CD14-positive monocyte (primary cell): Measurements from ENCODE around the gene RNF151. TPM values are rescaled to one million over a fixed set of nuclear protein-coding genes. Genes with fewer than 3 reads are reported as not detected.
A peak's percentile ranks its signal among the peaks of the same experiment; 100 is the strongest.

Experiments used
- DNase-seq, 3 donors: peaks; one replicate each; pipeline ENCODE4 v3.0.0-alpha.2; 2011 to 2022
- H2AFZ ChIP-seq: 2 replicates; pipeline ENCODE4 v1.6.0; 2012; ENCODE audit warnings: mild to moderate bottlenecking, low read depth, low read length, inconsistent platforms; ENCODE audit not compliant: insufficient read depth, poor library complexity, severe bottlenecking
- H3K27ac ChIP-seq, 2 donors: 1 replicate in 1 of 2; 2 replicates in 1 of 2; pipeline ENCODE4 v1.5.1; 2012 to 2013; ENCODE audit warnings: low read length in 2 of 2, control low read depth in 1 of 2, inconsistent platforms in 1 of 2, low read depth in 1 of 2, mild to moderate bottlenecking in 1 of 2
- H3K27me3 ChIP-seq, 2 donors: one replicate each; pipeline versions ENCODE4 v1.6.0 to v1.6.1; 2011 to 2013; ENCODE audit warnings: low read length in 2 of 2; ENCODE audit not compliant: control insufficient read depth in 2 of 2, insufficient read depth in 2 of 2
- H3K36me3 ChIP-seq, 2 donors: replicated peaks in 1 of 2; 1 replicate in 1 of 2; 2 replicates in 1 of 2; pipeline versions ENCODE4 v1.5.1 to v1.6.1; 2012 to 2013; ENCODE audit warnings: low read length in 2 of 2, control low read depth in 1 of 2, inconsistent platforms in 1 of 2, mild to moderate bottlenecking in 1 of 2; ENCODE audit not compliant: insufficient read depth in 2 of 2, control insufficient read depth in 1 of 2
- H3K4me1 ChIP-seq, 2 donors: 1 replicate in 1 of 2; 2 replicates in 1 of 2; pipeline versions ENCODE4 v1.5.1 to v1.6.1; 2012 to 2013; ENCODE audit warnings: low read length in 2 of 2, control low read depth in 1 of 2, inconsistent platforms in 1 of 2, mild to moderate bottlenecking in 1 of 2, moderate library complexity in 1 of 2; ENCODE audit not compliant: insufficient read depth in 2 of 2, control insufficient read depth in 1 of 2
- H3K4me2 ChIP-seq: replicated peaks from 2 replicates; pipeline ENCODE3; 2012; ENCODE audit warnings: low read length, moderate library complexity, mild to moderate bottlenecking; ENCODE audit not compliant: poor library complexity, severe bottlenecking; ENCODE audit errors: extremely low read depth
- H3K4me3 ChIP-seq, 3 experiments: fragments of 200-600 bp in 1 of 3; sonication (generic) in 1 of 3; replicated peaks in 1 of 3; 1 replicate in 2 of 3; 2 replicates in 1 of 3; pipeline ENCODE4 v1.5.1; 2011 to 2013; ENCODE audit warnings: low read length in 3 of 3, mild to moderate bottlenecking in 3 of 3, control low read depth in 2 of 3, low read depth in 2 of 3, inconsistent platforms in 1 of 3, moderate library complexity in 1 of 3
- H3K79me2 ChIP-seq: 2 replicates; pipeline ENCODE4 v1.6.0; 2012; ENCODE audit warnings: mild to moderate bottlenecking, control low read depth, inconsistent platforms, low read length, moderate library complexity; ENCODE audit not compliant: insufficient read depth
- H3K9ac ChIP-seq: 2 replicates; pipeline ENCODE4 v1.6.0; 2017; ENCODE audit warnings: low read length, mild to moderate bottlenecking; ENCODE audit not compliant: insufficient read depth, poor library complexity, severe bottlenecking
- H3K9me3 ChIP-seq, 2 donors: replicated peaks in 1 of 2; 1 replicate in 1 of 2; 2 replicates in 1 of 2; pipeline versions ENCODE4 v1.5.1 to v1.6.1; 2012 to 2013; ENCODE audit warnings: low read length in 2 of 2, control low read depth in 1 of 2; ENCODE audit not compliant: control insufficient read depth in 1 of 2, insufficient read depth in 1 of 2
- H4K20me1 ChIP-seq: 2 replicates; pipeline ENCODE4 v1.6.0; 2012; ENCODE audit warnings: mild to moderate bottlenecking, low read length, control low read depth, moderate library complexity; ENCODE audit not compliant: insufficient read depth
- H3K27ac Mint-ChIP-seq, 7 donors: one replicate each; pipeline ENCODE4 v1.8.0; 2020; ENCODE audit warnings: mild to moderate bottlenecking in 7 of 7, mixed read lengths in 7 of 7, moderate library complexity in 6 of 7, inconsistent platforms in 2 of 7
- H3K27me3 Mint-ChIP-seq, 3 donors: one replicate each; pipeline ENCODE4 v1.8.0; 2021 to 2022; ENCODE audit warnings: low read depth in 3 of 3, mild to moderate bottlenecking in 3 of 3, mixed read lengths in 3 of 3, moderate library complexity in 3 of 3, inconsistent platforms in 1 of 3
- H3K36me3 Mint-ChIP-seq, 2 donors: one replicate each; pipeline ENCODE4 v1.8.0; 2020; ENCODE audit warnings: mixed read lengths in 2 of 2, inconsistent platforms in 1 of 2, mild to moderate bottlenecking in 1 of 2
- H3K4me1 Mint-ChIP-seq: one replicate; pipeline ENCODE4 v1.8.0; 2020; ENCODE audit warnings: mild to moderate bottlenecking, mixed read lengths
- H3K4me3 Mint-ChIP-seq, 2 donors: one replicate each; pipeline ENCODE4 v1.8.0; 2020; ENCODE audit warnings: mild to moderate bottlenecking in 2 of 2, mixed read lengths in 2 of 2, moderate library complexity in 1 of 2
- H3K9me3 Mint-ChIP-seq, 7 donors: one replicate each; pipeline ENCODE4 v1.8.0; 2020 to 2022; ENCODE audit warnings: mixed read lengths in 7 of 7, mild to moderate bottlenecking in 6 of 7, moderate library complexity in 6 of 7, inconsistent platforms in 2 of 7
- WGBS: methylation state at CpG from one replicate; pipeline ENCODE4 v1.1.5; 2013; ENCODE audit warnings: missing lambda C conversion rate; ENCODE audit not compliant: insufficient coverage; 5-methylcytosine and 5-hydroxymethylcytosine counted together
- intact Hi-C, 2 donors: fragments of 100-400 bp; cut with micrococcal nuclease; formaldehyde crosslinking; loops; one replicate each; pipeline versions ENCODE4 v1.15.0 to v1.15.1; 2023
- polyA plus RNA-seq, 3 donors: library from polyadenylated mRNA; depleted of rRNA in 1 of 3; unstranded in 2 of 3; stranded (reverse) in 1 of 3; fragments of 300-500 nt in 2 of 3; fragments of >200 nt in 1 of 3; fragmentation: Illumina TruSeq in 2 of 3; gene quantifications; 1 replicate in 2 of 3; 2 replicates in 1 of 3; pipeline ENCODE4 v1.2.3, GENCODE V29; 2012 to 2021
- TF ChIP-seq, protein P1 (sequence below): fragments of 200-600 bp; IDR thresholded peaks from one replicate; pipeline ENCODE4 v1.8.0; 2022; ENCODE audit warnings: antibody characterized with exemption, mild to moderate bottlenecking

The RNF151 gene
- polyA plus RNA-seq, 3 donors = not detected

GRCh38 chr16:1929578-1930337 lies 36.9 kb upstream of the RNF151 start:
- H3K9me3 Mint-ChIP-seq = no peaks in the 10 kb centered on the region
- Histone ChIP-seq H3K4me3 (peak overlapping the region; percentile 27 to 82 (median 52)), H3K9ac (peak overlapping the region; percentile 63), H3K79me2 (no peaks in the 10 kb centered on the region), H3K27me3 (no peaks in the 10 kb centered on the region), H3K36me3 (no peaks in the 10 kb centered on the region), H3K9me3 (no peaks in the 10 kb centered on the region), H3K27ac (peak overlapping the region; percentile 45 to 59), H4K20me1 (no peaks in the 10 kb centered on the region), H3K4me1 (peaks cover 10 to 18% of the 10 kb centered on the region in 2 donors), H3K4me2 (peak overlapping the region; percentile 96), H2AFZ (peak overlapping the region; percentile 84)
- H3K27ac Mint-ChIP-seq = no peak overlapping the region
- peaks cover 20% of the 10 kb centered on the region for H3K4me1 Mint-ChIP-seq
- peaks cover 8 to 12% (median 8%) of the 10 kb centered on the region in 3 donors for H3K27me3 Mint-ChIP-seq
- peak overlapping the region; percentile 80 to 87 for H3K4me3 Mint-ChIP-seq
- peak; percentile 84 to 91 (median 84) for DNase-seq
- no peaks in the 10 kb centered on the region for H3K36me3 Mint-ChIP-seq
- intact Hi-C loops = loop anchor here (2.0 to 10.0 kb wide), 2 partner anchors 65 to 155 kb away; partner anchors contain the start of genes EME2 (in 1 of the 2), MRPS34 (in 1 of the 2) and NME3 (in 1 of the 2)
- 2% methylated on average over 54 of the region's 70 CpGs for WGBS
- TF ChIP-seq, protein P1, sequence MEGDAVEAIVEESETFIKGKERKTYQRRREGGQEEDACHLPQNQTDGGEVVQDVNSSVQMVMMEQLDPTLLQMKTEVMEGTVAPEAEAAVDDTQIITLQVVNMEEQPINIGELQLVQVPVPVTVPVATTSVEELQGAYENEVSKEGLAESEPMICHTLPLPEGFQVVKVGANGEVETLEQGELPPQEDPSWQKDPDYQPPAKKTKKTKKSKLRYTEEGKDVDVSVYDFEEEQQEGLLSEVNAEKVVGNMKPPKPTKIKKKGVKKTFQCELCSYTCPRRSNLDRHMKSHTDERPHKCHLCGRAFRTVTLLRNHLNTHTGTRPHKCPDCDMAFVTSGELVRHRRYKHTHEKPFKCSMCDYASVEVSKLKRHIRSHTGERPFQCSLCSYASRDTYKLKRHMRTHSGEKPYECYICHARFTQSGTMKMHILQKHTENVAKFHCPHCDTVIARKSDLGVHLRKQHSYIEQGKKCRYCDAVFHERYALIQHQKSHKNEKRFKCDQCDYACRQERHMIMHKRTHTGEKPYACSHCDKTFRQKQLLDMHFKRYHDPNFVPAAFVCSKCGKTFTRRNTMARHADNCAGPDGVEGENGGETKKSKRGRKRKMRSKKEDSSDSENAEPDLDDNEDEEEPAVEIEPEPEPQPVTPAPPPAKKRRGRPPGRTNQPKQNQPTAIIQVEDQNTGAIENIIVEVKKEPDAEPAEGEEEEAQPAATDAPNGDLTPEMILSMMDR = peak; percentile 100

GRCh38 chr16:1930338-1930720 lies 36.3 kb upstream of the RNF151 start:
- Histone ChIP-seq H3K4me1 (peaks cover 10 to 18% of the 10 kb centered on the region in 2 donors), H4K20me1 (no peaks in the 10 kb centered on the region), H3K27ac (peak overlapping the region in 1 of 2 donors; percentile 59), H3K9ac (peak overlapping the region; percentile 63), H3K36me3 (no peaks in the 10 kb centered on the region), H3K79me2 (no peaks in the 10 kb centered on the region), H3K4me2 (peak overlapping the region; percentile 96), H2AFZ (peak overlapping the region; percentile 84), H3K9me3 (no peaks in the 10 kb centered on the region), H3K4me3 (peak overlapping the region in 1 of 3 experiments; percentile 82), H3K27me3 (no peaks in the 10 kb centered on the region)
- Mint-ChIP-seq H3K27me3 (peaks cover 3 to 12% (median 8%) of the 10 kb centered on the region in 3 donors), H3K36me3 (no peaks in the 10 kb centered on the region), H3K27ac (no peak overlapping the region), H3K4me3 (peak overlapping the region in 1 of 2 donors; percentile 47), H3K4me1 (peaks cover 21% of the 10 kb centered on the region), H3K9me3 (no peaks in the 10 kb centered on the region)
- TF ChIP-seq, protein P1 = no peak
- intact Hi-C loops = loop anchor here in 1 of 2 donors (10.0 kb wide), 1 partner anchor 156 kb away; the partner anchor contains the start of genes EME2, MRPS34 and NME3
- DNase-seq = no peak
- 80% methylated on average over 1 of the region's 10 CpGs for WGBS
